Activated T-cell treated with anti-CD3 and anti-CD28 coated beads, Interleukin-2, amount 50 U/mL, for 72 hours (primary cell): ENCODE data around the gene COL13A1. TPM values are rescaled to one million over a fixed set of nuclear protein-coding genes. Genes with fewer than 3 reads are reported as not detected.

Experiments
- ATAC-seq, 2 donors: fragments of 150-1000 bp; cut with Tn5 transposase; replicated peaks in 1 of 2; 2 replicates each; pipeline ENCODE4 v1.10.0; 2021; ENCODE audit warnings: moderate library complexity in 2 of 2, mild to moderate bottlenecking in 1 of 2
- DNase-seq, 2 donors: peaks; one replicate each; pipeline ENCODE4 v3.0.0; 2021 to 2022; ENCODE audit warnings: mixed read lengths in 1 of 2
- H3K27ac Mint-ChIP-seq: one replicate; pipeline ENCODE4 v1.8.0; 2022; ENCODE audit warnings: mild to moderate bottlenecking, moderate library complexity, mixed read lengths
- H3K27me3 Mint-ChIP-seq: one replicate; pipeline ENCODE4 v1.8.0; 2022; ENCODE audit warnings: low read depth, mixed read lengths
- H3K36me3 Mint-ChIP-seq, 2 donors: one replicate each; pipeline ENCODE4 v1.8.0; 2022; ENCODE audit warnings: mixed read lengths in 2 of 2, mild to moderate bottlenecking in 1 of 2; ENCODE audit not compliant: insufficient read depth in 2 of 2
- H3K4me1 Mint-ChIP-seq: one replicate; pipeline ENCODE4 v1.8.0; 2022; ENCODE audit warnings: low read depth, mixed read lengths
- H3K4me3 Mint-ChIP-seq, 2 donors: one replicate each; pipeline ENCODE4 v1.8.0; 2022; ENCODE audit warnings: mild to moderate bottlenecking in 2 of 2, mixed read lengths in 2 of 2, moderate library complexity in 2 of 2
- H3K9me3 Mint-ChIP-seq, 2 donors: one replicate each; pipeline ENCODE4 v1.8.0; 2022; ENCODE audit warnings: mixed read lengths in 2 of 2
- total RNA-seq, 2 donors: library from RNA; stranded (reverse); gene quantifications; one replicate each; pipeline ENCODE4 v1.2.3, GENCODE V29; 2022

COL13A1 gene
- total RNA-seq, 2 donors from 2014 or later: not detected

DNA sequence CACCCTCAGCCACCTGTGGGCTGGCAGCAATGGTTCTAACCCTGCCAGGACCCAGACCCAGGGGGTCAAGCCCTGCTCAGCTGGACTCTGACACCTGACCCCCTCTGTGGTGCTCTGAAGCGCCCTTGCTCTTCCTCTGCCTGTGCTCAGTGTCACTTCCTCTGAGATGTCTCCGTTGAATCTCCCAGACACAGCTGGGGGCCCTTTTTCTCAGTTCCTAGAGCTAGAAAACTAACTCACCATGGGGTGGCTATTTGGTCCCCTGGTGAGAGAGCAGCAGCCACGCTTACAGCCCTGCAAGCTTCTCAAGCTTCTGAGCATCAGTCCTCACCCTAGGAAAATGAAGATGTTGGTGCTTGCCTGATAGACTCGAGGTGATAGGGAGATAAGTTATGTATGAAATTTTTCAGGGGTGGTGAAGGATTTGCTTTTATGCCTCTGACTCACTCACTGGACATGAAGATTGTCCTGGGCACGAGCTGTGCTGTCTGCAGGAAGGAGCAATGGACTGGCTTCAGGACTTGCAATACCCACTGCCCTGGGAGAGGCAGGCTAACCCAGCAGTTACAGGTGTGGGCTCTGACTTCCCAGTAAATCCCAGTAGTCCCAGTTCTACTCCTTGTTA is 29.6 kb downstream of the COL13A1 start:
- Mint-ChIP-seq H3K27me3 (peaks cover 56% of the 10 kb centered on the region), H3K4me1 (no peaks in the 10 kb centered on the region), H3K36me3 (no peaks in the 10 kb centered on the region), H3K9me3 (no peaks in the 10 kb centered on the region), H3K4me3 (no peak overlapping the region), H3K27ac (no peak overlapping the region)
- no peak for DNase-seq
- no peak for ATAC-seq

DNA sequence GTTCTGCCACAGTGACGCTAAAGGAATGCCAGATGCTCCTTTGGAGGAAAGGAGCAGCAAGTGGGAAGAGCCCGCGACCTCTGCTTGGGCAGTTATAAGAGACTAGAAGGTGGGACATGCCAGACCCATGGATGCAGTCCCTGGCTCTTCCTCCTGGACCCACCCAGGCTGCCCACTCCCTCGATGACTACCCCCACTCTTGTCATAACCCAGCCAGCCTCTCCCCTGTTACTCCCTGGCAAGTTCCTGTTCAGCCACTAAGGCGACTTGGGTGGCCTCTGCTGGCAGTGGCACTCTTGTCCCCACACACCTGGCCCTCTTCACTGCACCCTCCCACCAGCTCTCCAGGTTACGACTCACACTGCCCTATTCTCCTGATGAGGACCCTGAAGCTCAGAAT is 33.5 kb downstream of the COL13A1 start:
- Mint-ChIP-seq H3K27me3 (peaks cover 50% of the 10 kb centered on the region), H3K4me1 (no peaks in the 10 kb centered on the region), H3K4me3 (no peak overlapping the region), H3K27ac (no peak overlapping the region), H3K36me3 (no peaks in the 10 kb centered on the region), H3K9me3 (no peaks in the 10 kb centered on the region)
- no peak for DNase-seq
- no peak for ATAC-seq

DNA sequence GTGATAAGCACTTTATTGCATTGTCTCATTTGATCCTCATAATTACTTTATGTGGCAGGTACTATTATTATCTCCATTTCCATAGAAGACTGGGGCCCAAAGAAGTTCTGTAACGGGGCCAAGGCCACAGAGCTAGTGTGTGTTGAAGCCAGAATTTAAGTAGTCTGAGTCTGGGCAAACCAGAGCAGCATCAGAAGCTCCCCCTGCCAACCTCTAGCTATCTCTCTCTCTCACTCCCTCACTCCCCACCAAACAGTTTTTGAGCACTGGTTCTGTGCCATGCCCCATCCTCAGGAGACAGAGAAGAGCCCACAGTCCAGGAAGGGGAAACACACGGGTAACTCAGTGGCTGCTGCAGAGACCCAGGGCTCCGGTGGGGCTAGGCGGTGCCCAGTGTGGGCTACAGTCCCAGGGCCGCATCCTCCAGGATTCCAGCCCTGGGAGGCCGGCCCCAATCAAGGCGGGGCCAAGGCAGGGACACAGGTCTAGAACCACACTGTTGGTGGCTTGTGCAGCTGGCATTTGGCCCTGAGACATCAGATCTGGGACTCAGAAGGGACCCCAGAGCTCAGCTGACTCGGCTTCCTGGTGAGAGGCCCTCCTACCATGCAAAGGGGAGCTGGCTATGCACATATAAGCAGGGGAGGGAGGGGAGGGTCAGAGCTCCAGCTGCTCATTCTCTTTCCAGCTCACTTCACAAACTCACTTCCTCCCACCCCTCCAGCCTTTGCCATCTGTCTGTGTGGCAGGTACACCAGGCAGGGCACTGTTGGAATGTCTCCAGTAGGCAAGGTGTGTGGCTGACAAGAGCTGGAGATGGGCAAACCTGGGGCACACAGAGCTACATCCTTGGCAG is 34.4 kb downstream of the COL13A1 start:
- no peak overlapping the region for H3K27ac Mint-ChIP-seq
- DNase-seq: no peak
- H3K4me3 Mint-ChIP-seq: no peak overlapping the region
- no peak for ATAC-seq
- peaks cover 50% of the 10 kb centered on the region for H3K27me3 Mint-ChIP-seq
- no peaks in the 10 kb centered on the region for H3K4me1 Mint-ChIP-seq
- H3K9me3 Mint-ChIP-seq: no peaks in the 10 kb centered on the region
- no peaks in the 10 kb centered on the region for H3K36me3 Mint-ChIP-seq

DNA sequence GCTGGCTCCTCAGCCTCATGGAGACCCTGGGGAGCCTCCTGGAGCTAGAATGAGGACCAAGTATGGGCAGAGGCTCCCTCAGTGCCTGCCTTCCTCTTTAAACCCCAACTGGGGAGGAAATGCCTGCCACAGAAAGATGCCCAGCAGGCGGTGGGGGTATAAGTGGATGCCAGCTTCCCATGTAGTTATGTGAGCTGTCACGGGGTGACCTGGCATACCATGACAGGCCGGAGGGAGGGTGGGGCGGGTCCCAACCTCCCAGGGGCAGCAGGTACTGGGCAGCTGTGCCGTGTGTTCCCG is 35.0 kb downstream of the COL13A1 start:
- ATAC-seq (no peak), DNase-seq (no peak)

DNA sequence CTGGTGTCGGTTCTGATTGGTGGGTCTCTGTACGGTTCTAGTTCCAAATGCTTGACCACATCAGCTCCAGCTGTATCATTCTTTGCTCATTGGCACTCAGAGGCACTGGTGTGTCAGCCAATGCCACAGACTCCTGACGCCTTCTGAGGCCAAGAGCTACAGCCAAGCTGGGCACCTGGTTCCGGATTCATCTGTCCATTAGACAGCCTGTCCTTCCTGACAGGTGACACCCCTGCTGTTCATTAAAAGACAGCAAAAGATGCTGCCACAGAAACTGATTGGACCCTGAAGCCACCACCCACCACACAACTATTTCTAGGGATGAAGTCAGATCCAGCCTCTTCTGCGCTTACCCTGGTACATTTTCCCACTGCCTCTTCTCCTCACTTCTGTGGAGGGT is 35.6 kb downstream of the COL13A1 start:
- Mint-ChIP-seq H3K4me3 (no peak overlapping the region), H3K36me3 (no peaks in the 10 kb centered on the region), H3K27me3 (peaks cover 42% of the 10 kb centered on the region), H3K9me3 (peaks cover 0 to 1% of the 10 kb centered on the region in 2 donors), H3K27ac (no peak overlapping the region), H3K4me1 (peaks cover 10% of the 10 kb centered on the region)
- DNase-seq (no peak), ATAC-seq (no peak)

More for the DNA sequence above, 35.0 kb downstream of the COL13A1 start:
- peaks cover 4% of the 10 kb centered on the region for H3K4me1 Mint-ChIP-seq
- peaks cover 47% of the 10 kb centered on the region for H3K27me3 Mint-ChIP-seq
- H3K4me3 Mint-ChIP-seq: no peak overlapping the region
- H3K9me3 Mint-ChIP-seq: peaks cover 0 to 1% of the 10 kb centered on the region in 2 donors
- H3K27ac Mint-ChIP-seq: no peak overlapping the region
- no peaks in the 10 kb centered on the region for H3K36me3 Mint-ChIP-seq

DNA sequence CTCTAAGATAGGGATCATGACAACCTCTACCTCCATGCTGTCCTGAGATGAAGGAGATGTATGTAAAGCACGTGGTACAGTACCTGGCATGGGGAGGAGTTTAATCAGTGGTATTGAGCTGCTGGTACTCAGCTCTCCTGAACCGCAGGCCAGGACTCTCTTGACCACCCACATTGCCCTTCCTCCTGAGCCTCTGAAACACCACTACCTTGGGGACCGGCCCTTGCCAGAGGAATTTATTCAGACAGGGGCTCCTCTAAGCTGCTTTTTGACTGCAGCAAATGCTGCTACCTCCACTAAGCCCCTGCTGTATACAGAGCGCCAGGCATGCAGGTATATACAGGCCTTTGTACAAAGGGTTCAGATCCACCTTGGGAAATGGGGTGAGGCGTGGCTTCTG is 36.7 kb downstream of the COL13A1 start:
- H3K27ac Mint-ChIP-seq: no peak overlapping the region
- no peak for ATAC-seq
- no peaks in the 10 kb centered on the region for H3K36me3 Mint-ChIP-seq
- peaks cover 37% of the 10 kb centered on the region for H3K27me3 Mint-ChIP-seq
- H3K4me1 Mint-ChIP-seq: peaks cover 14% of the 10 kb centered on the region
- no peak for DNase-seq
- no peak overlapping the region for H3K4me3 Mint-ChIP-seq
- H3K9me3 Mint-ChIP-seq: peaks cover 0 to 1% of the 10 kb centered on the region in 2 donors

DNA sequence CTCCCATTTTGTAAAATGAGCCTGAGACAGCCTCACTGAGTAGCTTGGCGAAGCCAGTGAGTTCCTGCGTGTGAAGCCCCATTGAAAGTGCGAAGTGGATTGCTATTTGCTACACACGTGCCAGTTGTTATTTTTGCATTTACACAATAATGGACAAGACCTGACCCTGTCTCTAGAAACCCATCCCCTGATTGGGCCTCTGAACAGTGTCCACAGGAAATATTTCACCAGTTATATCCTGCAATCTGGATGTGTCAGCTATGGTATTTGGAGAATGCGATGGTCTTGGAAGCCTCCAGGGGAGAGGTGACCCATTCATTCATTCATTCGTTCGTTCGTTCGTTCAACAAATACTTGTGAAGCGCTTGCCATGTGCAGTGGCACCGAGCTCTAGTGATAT is 37.1 kb downstream of the COL13A1 start:
- H3K36me3 Mint-ChIP-seq: no peaks in the 10 kb centered on the region
- peaks cover 14% of the 10 kb centered on the region for H3K4me1 Mint-ChIP-seq
- DNase-seq (no peak), ATAC-seq (no peak)
- H3K27me3 Mint-ChIP-seq: peaks cover 36% of the 10 kb centered on the region
- no peak overlapping the region for H3K4me3 Mint-ChIP-seq
- H3K9me3 Mint-ChIP-seq: peaks cover 0 to 1% of the 10 kb centered on the region in 2 donors
- no peak overlapping the region for H3K27ac Mint-ChIP-seq

DNA sequence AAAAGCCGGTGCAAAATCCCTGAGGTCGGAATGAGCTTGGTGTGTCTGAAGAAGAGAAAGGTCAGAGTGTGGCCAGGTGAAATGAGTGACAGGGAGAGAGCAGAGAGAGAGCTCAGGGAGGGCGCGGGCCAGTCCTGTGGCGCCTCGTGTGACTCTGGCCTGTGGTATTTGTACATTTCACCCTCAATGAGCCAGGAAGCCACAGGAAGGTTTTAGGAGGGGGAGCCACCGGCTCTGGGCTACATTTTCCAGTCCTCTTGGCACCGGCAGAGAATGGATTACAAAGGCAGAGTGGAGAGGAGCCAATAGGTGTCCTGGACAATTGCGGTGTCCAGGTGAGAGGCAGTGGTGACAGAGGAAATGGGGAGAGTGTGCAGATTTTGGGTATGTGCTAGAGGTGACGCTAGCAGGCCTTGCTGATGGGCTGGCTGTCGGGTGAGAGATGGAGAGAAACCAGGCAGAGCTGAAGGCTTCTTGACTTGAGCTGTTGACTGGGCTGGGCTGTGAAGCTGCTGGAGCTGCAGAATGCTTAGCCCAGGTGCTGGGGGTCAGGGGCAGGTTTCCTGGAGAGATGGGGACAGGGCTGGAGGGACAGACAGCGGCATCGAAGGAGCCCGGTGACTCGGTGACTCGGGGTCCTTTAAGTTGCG is 38.1 kb downstream of the COL13A1 start:
- Mint-ChIP-seq H3K27me3 (peaks cover 30% of the 10 kb centered on the region), H3K4me3 (no peak overlapping the region), H3K27ac (no peak overlapping the region), H3K4me1 (peaks cover 14% of the 10 kb centered on the region), H3K9me3 (peaks cover 0 to 1% of the 10 kb centered on the region in 2 donors), H3K36me3 (no peaks in the 10 kb centered on the region)
- ATAC-seq: no peak
- DNase-seq: no peak

DNA sequence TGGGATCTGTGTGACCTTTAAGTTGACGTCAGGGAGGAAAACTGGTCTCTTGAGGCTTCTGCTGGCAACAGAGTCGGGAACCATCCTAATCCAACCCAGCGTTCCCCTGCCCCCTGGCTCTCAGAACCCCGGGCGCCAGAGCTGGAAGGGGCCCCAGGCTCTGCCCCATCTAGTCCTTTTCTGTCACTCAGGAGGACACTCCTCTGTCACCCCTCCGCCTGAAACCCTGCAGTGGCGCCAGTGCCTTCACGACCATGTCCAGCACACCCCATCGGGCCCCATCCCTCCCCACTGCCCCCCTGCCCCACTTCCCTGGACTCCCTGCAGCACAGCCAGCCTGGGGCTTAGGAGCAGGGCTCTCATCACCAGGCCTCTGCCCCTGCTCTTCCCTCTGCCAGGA is 39.1 kb downstream of the COL13A1 start:
- peaks cover 0 to 1% of the 10 kb centered on the region in 2 donors for H3K9me3 Mint-ChIP-seq
- DNase-seq: no peak
- ATAC-seq: no peak
- peaks cover 14% of the 10 kb centered on the region for H3K4me1 Mint-ChIP-seq
- no peak overlapping the region for H3K4me3 Mint-ChIP-seq
- no peak overlapping the region for H3K27ac Mint-ChIP-seq
- no peaks in the 10 kb centered on the region for H3K36me3 Mint-ChIP-seq
- peaks cover 30% of the 10 kb centered on the region for H3K27me3 Mint-ChIP-seq

DNA sequence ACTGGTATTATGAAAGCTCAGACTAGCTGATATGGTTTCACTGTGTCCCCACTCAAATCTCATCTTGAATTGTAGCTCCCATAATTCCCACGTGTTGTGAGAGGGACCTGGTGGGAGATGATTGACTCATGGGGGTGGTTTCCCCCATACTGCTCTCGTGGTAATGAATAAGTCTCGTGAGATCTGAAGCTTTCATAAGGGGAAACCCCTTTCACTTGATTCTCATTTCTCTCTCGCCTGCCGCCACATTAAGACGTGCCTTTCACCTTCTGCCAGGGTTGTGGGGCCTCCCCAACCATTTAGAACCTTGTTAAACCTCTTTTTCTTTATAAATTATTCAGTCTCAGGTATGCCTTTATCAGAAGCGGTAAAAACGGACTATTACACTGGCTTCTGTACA is 40.3 kb downstream of the COL13A1 start:
- no peaks in the 10 kb centered on the region for H3K36me3 Mint-ChIP-seq
- peaks cover 0 to 1% of the 10 kb centered on the region in 2 donors for H3K9me3 Mint-ChIP-seq
- no peak overlapping the region for H3K27ac Mint-ChIP-seq
- peaks cover 34% of the 10 kb centered on the region for H3K27me3 Mint-ChIP-seq
- DNase-seq: peak; percentile 3 to 11
- no peak overlapping the region for H3K4me3 Mint-ChIP-seq
- H3K4me1 Mint-ChIP-seq: peaks cover 14% of the 10 kb centered on the region
- peak; percentile 40 to 67 for ATAC-seq

DNA sequence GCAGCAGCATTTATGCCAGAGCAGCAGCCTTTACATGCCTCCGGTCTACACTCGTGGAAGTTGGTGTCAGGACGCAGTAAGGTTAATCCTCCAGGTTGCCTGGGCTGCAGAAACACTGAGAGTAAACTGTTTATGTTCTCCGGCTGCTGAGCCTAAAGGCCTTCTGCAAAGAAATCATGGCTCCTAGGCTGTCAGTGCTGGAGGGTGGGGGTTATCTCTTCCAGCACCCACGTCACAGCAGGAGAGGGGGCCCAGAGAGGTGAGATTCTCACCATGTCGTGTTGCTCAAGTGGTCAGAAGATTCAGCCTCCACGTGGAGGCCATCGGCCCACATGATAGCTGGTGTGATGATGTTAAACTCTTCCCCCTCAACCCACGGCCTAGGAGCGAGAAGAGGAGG is 41.2 kb downstream of the COL13A1 start:
- no peak overlapping the region for H3K4me3 Mint-ChIP-seq
- H3K4me1 Mint-ChIP-seq: peaks cover 14% of the 10 kb centered on the region
- DNase-seq (no peak), ATAC-seq (no peak)
- peaks cover 0 to 1% of the 10 kb centered on the region in 2 donors for H3K9me3 Mint-ChIP-seq
- no peaks in the 10 kb centered on the region for H3K36me3 Mint-ChIP-seq
- H3K27ac Mint-ChIP-seq: no peak overlapping the region
- peaks cover 43% of the 10 kb centered on the region for H3K27me3 Mint-ChIP-seq

DNA sequence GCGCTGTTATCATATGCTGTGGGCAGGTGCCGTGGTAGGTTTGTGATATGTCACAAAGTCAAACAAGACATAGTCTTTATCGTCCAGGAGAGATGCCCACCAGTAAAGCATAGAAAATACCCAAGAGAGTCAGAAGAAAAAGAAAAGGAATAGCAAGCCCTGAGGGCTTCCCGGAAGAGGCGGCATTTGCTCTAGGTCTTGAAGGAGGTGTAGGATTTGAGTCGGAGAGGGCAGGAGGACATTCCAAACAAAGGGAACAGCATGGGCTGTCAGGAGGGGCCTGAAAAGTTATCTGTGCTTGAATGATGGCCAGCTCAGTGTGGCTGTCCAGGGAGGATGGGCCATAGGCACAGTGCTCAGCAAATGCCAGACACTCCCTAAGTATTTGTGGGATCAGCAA is 42.2 kb downstream of the COL13A1 start:
- no peak for DNase-seq
- Mint-ChIP-seq H3K4me3 (no peak overlapping the region), H3K36me3 (no peaks in the 10 kb centered on the region), H3K27ac (no peak overlapping the region), H3K27me3 (peaks cover 46% of the 10 kb centered on the region), H3K4me1 (peaks cover 14% of the 10 kb centered on the region), H3K9me3 (peaks cover 0 to 1% of the 10 kb centered on the region in 2 donors)
- no peak for ATAC-seq

DNA sequence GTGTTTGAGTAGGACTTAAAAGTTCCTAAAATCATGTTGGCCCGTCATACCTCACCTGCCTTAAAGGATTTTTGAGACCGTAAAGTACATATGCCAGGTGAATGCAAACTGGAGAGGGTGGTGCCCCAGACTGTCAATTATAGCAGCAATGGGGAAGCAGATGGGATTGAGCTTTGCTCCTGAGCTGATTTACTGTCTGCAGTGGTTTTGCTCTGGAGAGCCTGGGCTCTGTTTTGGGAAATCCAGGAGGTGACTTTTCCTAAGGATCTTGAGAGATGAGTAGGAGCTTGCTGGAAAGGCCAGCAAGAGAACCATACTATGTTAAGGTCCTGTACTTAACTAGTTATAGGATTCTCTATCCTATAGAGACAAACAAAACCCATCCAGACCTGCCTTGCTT is 43.0 kb downstream of the COL13A1 start:
- H3K4me3 Mint-ChIP-seq: no peak overlapping the region
- peaks cover 39% of the 10 kb centered on the region for H3K27me3 Mint-ChIP-seq
- peaks cover 0 to 1% of the 10 kb centered on the region in 2 donors for H3K9me3 Mint-ChIP-seq
- H3K27ac Mint-ChIP-seq: no peak overlapping the region
- DNase-seq (no peak), ATAC-seq (no peak)
- H3K36me3 Mint-ChIP-seq: no peaks in the 10 kb centered on the region
- peaks cover 14% of the 10 kb centered on the region for H3K4me1 Mint-ChIP-seq
